T-helper 2 cell treated with Interferon-gamma antibody and Interleukin-4, amounts not matched to agents 5 μg/mL and 100 μg/mL, for 36 hours (primary cell): ENCODE data around the gene CDK2AP2.

Experiments used
- DNase-seq: peaks from one replicate; pipeline ENCODE4 v3.0.0; 2021; ENCODE audit warnings: low spot score
- H3K27ac Mint-ChIP-seq: one replicate; pipeline ENCODE4 v1.8.0; 2021; ENCODE audit warnings: mild to moderate bottlenecking, mixed read lengths
- H3K27me3 Mint-ChIP-seq: one replicate; pipeline ENCODE4 v1.8.0; 2021; ENCODE audit warnings: low read depth, mixed read lengths
- H3K36me3 Mint-ChIP-seq: one replicate; pipeline ENCODE4 v1.8.0; 2021; ENCODE audit warnings: low read depth, mixed read lengths
- H3K4me1 Mint-ChIP-seq: one replicate; pipeline ENCODE4 v1.8.0; 2021; ENCODE audit warnings: low read depth, mixed read lengths
- H3K4me3 Mint-ChIP-seq: one replicate; pipeline ENCODE4 v1.8.0; 2022; ENCODE audit warnings: mild to moderate bottlenecking, moderate library complexity, mixed read lengths
- H3K9me3 Mint-ChIP-seq: one replicate; pipeline ENCODE4 v1.8.0; 2021; ENCODE audit warnings: mixed read lengths

CDK2AP2 gene

DNA sequence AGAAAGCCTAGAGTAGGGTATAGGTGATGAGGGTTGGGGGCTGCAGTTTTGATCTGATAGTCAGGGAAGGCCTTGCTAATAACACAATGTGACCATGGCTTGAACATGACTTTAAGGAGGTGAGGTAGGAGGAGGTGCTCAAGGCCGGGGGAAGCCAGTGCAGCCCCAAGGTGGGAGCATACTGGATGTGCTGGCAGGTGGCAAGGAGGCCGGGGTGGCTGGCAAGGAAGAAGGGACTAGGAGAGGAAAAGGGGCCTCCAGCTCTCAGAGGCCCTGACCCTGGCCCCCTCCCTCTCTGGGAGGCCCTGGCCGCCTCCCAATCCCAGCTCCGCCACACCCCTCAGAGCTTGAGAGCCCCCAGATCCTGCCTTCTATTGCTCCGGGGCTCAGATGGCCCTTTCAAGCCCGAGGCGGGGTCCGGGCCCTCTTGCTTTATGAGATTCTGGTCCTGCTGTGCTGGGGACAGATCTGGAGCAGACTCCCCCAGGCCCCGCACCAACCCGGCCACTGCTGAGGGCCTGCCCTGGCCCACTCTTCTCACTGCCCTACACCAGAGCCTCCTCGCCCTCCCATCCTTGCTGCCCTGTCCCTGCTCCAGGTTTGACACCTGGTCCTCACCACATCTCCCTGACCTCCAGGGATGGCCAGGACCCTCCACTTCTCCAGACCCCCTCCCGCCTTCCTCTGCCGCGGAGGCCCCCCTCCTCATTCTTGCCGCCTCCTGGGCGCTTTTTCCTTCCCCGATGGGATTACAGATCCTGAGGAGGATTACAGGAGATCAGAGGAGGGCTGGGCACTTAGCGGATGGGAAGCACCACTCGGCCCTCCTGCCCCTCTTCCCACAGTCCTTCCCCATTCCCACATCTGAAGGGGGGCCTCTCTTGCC is 4.6 kb downstream of the CDK2AP2 start:
- Mint-ChIP-seq H3K9me3 (no peaks in the 10 kb centered on the region), H3K27ac (peak overlapping the region; percentile 15), H3K4me3 (peak overlapping the region; percentile 79), H3K4me1 (peaks cover 33% of the 10 kb centered on the region), H3K27me3 (no peaks in the 10 kb centered on the region), H3K36me3 (peaks cover 34% of the 10 kb centered on the region)
- DNase-seq, result no peak

DNA sequence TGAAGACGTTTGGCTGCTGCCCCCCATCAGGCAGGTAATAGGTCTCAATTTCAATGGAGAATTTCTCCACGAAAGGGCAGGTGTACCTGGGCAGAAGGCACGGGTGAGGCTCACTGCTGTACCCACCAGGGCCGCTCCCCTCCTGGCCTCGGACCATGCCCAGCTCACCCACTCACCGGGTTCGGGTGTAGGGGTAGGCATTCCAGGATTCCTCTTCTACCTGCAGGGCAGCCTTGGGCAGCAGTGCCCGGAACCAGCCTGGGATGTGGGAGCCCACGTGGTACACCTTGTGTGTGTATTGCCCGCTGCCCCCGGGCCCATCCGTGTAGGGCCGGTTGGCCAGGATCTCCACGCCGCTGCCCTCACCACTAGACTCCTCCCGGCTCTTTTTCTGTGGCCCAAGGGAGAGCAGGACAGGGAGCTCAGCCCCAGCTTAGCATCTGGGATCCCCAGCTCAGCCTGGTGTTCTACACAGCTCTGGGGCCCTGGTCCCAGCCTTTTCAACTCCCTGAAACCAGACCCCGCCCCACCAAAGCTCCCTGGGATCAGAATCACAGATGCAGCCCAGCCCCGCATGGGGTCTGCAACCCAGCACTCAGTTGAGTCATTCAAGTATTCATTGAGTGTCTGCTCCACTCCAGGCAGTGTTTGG is 5.5 kb downstream of the CDK2AP2 start:
- H3K9me3 Mint-ChIP-seq, result no peaks in the 10 kb centered on the region
- H3K27me3 Mint-ChIP-seq, result no peaks in the 10 kb centered on the region
- H3K4me3 Mint-ChIP-seq, result peak overlapping the region; percentile 79
- peaks cover 38% of the 10 kb centered on the region for H3K36me3 Mint-ChIP-seq
- no peak overlapping the region for H3K27ac Mint-ChIP-seq
- H3K4me1 Mint-ChIP-seq, result peaks cover 33% of the 10 kb centered on the region
- no peak for DNase-seq

DNA sequence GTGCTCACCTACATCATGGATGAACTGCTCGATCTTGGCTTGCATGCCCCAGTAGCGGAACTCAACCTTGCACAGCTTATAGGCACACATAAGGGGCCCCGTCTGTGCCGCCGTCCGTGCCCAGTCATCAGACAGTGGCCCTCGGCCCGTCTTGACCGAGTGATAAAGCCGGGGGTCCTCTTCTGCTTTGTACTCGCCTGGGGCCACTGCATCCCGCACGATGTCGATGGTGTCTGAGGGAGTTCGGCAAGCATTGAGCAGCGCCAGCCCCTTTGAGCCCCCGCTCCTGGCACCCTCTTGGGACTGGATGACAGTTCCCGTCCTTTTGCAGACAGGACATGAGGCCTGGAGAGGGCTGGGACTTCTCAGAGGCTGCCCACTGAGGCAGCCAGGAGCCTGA is 6.1 kb downstream of the CDK2AP2 start:
- H3K27me3 Mint-ChIP-seq, result no peaks in the 10 kb centered on the region
- no peak overlapping the region for H3K4me3 Mint-ChIP-seq
- peaks cover 28% of the 10 kb centered on the region for H3K4me1 Mint-ChIP-seq
- peaks cover 37% of the 10 kb centered on the region for H3K36me3 Mint-ChIP-seq
- DNase-seq, result no peak
- H3K27ac Mint-ChIP-seq, result no peak overlapping the region
- no peaks in the 10 kb centered on the region for H3K9me3 Mint-ChIP-seq

DNA sequence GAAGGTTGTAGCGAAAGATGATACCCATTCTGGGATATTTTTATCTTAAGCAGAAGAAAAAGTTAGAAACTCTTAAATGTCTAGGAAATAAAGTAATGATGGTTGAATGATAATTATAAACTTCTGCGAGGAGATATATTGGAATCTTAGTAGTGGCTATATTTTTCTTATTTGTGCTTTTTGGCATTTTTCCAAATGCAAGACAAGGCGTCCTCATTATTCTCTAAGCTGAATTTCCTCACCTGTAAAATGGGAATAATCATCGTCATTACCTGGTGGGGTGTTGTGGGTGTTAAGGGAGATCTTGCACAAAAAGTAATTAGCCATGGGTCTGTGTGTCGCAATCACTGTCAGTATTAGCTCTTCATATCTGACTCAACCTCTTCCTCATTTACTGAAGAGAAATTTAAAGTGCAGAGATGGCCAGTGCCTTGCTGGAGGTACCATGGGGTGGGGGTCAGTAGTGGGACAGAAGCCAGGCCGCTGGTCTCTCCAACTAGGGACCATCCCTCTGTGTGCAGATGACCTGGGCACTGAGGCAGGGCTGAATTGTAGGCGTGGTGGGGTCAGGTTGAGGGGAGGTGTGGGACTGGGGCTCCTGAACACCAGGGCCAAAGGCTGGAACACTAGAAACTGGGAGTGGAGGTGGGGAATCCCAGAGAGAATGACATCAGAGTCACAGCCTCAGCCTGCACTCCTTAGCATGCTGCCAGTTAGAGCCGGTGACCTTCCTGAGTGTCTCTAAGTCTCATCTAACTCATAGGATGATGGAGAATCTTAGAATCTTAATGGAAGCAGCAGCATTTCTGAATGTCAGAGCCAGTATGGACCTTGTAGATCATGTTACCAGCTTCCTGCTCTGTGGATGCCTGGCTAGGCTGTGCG is 6.9 kb downstream of the CDK2AP2 start:
- Mint-ChIP-seq H3K27ac (peak overlapping the region; percentile 49), H3K27me3 (no peaks in the 10 kb centered on the region), H3K4me1 (peaks cover 20% of the 10 kb centered on the region), H3K4me3 (no peak overlapping the region), H3K9me3 (no peaks in the 10 kb centered on the region), H3K36me3 (peaks cover 32% of the 10 kb centered on the region)
- no peak for DNase-seq

DNA sequence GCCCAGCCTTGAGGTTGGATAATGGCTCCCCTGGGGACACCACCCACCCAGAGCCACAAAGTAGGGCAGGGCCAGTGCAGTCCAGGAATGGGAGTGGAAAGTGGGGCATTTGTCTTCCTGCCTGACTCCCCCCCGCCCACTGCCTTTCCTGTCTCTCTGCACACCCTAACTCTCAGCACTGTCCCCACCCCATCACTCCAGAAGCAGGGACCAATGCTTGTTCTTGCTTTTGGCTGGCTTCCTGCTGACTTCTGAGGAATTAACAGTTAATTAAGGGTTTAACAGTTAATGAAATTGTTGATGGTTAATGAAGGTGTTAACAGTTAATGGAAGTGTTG is 7.5 kb downstream of the CDK2AP2 start:
- peaks cover 36% of the 10 kb centered on the region for H3K36me3 Mint-ChIP-seq
- peak overlapping the region; percentile 49 for H3K27ac Mint-ChIP-seq

DNA sequence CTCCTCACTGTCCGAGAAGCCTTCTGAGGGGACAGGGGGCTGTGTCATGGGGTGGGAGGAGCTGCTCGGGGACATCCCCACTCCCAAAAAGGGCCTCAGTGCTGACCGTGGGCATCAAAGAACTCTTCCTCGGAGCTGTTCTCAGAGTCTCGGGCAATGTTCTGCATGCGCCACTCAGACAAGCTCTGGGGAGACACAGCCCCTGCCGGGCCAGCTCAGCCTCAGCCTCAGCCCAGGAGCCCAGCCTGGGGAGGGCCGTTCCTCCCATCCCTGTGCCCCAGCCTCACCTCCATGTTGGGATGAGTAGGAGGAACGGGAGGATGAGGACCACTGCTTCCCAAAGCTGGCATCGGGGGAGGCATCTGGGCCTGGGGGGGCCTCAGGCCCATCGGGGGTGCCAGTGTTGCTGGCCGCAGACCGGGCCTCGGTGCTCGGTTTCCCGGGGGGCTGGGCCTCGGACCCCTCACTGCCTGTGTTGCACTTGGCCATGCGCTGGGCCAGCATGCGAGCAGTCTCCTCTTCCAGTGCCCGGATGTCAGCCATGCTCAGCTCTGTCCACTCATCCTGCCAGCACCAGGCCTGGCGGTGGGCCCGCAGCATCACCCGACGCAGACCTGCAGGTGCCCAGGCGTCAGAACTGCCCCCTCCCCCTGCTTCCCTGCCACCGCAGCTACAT is 8.0 kb downstream of the CDK2AP2 start:
- Mint-ChIP-seq H3K27ac (no peak overlapping the region), H3K9me3 (no peaks in the 10 kb centered on the region), H3K36me3 (peaks cover 36% of the 10 kb centered on the region), H3K4me1 (peaks cover 13% of the 10 kb centered on the region), H3K4me3 (no peak overlapping the region), H3K27me3 (no peaks in the 10 kb centered on the region)
- no peak for DNase-seq

More for the DNA sequence above, 7.5 kb downstream of the CDK2AP2 start:
- DNase-seq, result no peak
- H3K9me3 Mint-ChIP-seq, result no peaks in the 10 kb centered on the region
- no peaks in the 10 kb centered on the region for H3K27me3 Mint-ChIP-seq
- no peak overlapping the region for H3K4me3 Mint-ChIP-seq
- peaks cover 14% of the 10 kb centered on the region for H3K4me1 Mint-ChIP-seq

DNA sequence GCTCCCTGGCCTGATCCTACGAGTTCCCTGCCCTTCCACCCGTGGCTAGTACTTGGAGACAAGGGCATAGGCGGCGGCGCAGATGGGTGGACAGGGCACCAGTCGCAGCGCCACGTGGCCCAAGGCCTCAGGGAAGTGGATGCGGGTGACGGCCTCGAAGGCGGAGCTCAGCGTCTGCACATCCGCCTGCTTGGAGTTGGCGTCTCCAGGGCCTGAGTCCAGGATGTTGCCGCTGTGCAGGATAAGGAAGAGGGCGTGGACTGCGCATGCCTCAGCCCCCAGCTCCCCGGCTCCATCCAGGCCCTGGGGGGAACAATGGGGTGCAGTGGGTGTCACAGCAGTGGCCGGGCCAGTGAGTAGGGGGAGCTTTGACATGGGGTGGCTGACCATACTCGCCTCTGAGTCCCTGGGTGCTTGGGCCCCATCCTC is 9.4 kb downstream of the CDK2AP2 start:
- Mint-ChIP-seq H3K4me1 (peaks cover 13% of the 10 kb centered on the region), H3K4me3 (no peak overlapping the region), H3K27me3 (no peaks in the 10 kb centered on the region), H3K9me3 (no peaks in the 10 kb centered on the region), H3K27ac (no peak overlapping the region), H3K36me3 (peaks cover 36% of the 10 kb centered on the region)
- DNase-seq, result no peak

DNA sequence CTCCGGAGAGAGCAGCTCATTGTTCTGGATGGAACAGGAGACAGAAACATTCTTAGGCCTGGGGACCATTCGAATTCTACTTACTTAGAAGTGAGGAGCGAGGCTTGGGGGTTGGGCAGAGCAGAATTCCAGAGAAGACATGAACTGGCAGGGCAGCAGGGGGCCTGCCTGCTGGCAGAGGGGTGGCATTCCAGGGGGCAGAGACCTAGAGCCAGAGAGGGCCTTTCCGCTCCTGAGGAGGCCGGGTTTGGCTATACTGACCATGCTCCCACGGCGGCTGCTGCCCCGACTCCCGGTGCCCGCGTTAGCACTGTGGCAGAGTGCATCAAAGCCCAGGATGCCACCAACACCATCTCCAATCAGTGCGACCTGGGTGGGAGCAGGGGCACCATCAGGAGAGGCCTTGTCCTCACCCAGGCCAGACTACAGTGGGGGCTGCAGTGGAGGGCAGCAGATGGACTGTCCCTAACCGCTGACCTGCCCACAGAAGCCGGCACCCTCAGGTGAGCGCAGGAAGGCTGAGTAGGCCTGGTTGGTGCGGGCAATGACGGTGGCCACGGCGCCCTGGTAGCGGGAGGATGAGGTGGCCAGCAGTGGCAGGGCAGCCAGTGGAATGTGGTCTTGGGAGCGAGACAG is 10.2 kb downstream of the CDK2AP2 start:
- H3K27me3 Mint-ChIP-seq, result no peaks in the 10 kb centered on the region
- peaks cover 10% of the 10 kb centered on the region for H3K4me1 Mint-ChIP-seq
- H3K9me3 Mint-ChIP-seq, result no peaks in the 10 kb centered on the region
- H3K4me3 Mint-ChIP-seq, result no peak overlapping the region
- H3K27ac Mint-ChIP-seq, result no peak overlapping the region
- DNase-seq, result no peak
- H3K36me3 Mint-ChIP-seq, result peaks cover 35% of the 10 kb centered on the region

DNA sequence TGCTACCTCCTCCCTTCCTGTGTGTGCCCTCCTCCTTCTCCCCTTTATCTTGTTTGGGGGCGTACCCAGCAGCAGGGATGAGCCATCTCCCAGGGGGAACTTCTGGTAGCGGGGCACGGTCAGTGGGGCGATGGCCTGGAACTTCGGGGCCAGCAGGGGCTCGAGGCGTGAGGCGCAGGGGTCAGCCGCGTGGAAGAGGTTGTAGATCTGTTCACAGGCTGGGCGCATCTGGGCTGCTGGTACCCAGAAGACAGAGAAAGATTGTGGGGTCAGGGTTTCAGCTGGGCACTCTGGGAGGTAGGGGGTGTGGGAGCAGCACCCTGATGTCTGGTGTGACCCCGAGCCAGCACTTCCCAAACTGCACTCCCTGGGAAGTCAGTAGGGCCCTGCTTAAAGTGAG is 11.8 kb downstream of the CDK2AP2 start:
- no peaks in the 10 kb centered on the region for H3K27me3 Mint-ChIP-seq
- no peaks in the 10 kb centered on the region for H3K9me3 Mint-ChIP-seq
- peaks cover 34% of the 10 kb centered on the region for H3K36me3 Mint-ChIP-seq
- peaks cover 7% of the 10 kb centered on the region for H3K4me1 Mint-ChIP-seq
- no peak for DNase-seq
- no peak overlapping the region for H3K27ac Mint-ChIP-seq
- no peak overlapping the region for H3K4me3 Mint-ChIP-seq

DNA sequence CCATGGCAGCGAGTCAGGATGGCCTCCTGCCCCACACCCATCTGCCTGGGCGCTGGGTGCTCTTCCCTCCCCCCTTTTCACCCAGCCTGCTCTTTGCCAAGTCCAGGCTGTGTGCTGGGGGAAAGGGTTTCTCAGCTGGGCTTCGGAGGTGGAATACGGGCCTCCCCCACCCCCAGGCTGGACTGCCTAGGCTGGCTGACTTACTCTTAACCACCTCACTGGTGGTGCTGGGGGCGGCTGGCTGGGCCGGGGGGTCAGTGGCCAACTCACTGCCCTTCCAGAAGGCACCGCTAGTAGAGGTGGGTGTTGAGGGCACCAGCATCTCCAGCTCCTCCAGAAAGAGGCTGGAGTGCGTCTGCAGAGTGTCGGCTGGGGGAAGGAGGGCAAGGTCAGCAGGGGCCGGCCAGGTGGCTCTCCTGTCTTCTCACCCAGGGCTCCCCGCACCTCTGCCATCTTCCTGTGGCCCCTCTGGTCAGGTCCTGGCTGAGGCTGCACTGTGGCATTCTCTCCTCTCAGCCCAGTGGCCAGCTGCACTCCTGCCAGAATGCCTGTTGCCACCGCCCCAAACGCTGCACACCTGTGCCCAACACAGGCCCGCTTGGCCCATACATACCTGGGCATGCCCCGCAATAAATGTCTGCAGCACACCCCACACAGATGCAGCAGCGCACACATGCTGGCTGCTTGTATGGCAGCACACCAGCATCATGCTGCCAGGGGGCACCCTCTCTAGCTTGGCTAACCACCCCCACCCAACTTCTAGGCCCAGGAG is 12.5 kb downstream of the CDK2AP2 start:
- Mint-ChIP-seq H3K27ac (no peak overlapping the region), H3K36me3 (peaks cover 30% of the 10 kb centered on the region), H3K4me1 (peaks cover under 1% of the 10 kb centered on the region), H3K9me3 (no peaks in the 10 kb centered on the region), H3K4me3 (no peak overlapping the region), H3K27me3 (no peaks in the 10 kb centered on the region)
- DNase-seq, result no peak

DNA sequence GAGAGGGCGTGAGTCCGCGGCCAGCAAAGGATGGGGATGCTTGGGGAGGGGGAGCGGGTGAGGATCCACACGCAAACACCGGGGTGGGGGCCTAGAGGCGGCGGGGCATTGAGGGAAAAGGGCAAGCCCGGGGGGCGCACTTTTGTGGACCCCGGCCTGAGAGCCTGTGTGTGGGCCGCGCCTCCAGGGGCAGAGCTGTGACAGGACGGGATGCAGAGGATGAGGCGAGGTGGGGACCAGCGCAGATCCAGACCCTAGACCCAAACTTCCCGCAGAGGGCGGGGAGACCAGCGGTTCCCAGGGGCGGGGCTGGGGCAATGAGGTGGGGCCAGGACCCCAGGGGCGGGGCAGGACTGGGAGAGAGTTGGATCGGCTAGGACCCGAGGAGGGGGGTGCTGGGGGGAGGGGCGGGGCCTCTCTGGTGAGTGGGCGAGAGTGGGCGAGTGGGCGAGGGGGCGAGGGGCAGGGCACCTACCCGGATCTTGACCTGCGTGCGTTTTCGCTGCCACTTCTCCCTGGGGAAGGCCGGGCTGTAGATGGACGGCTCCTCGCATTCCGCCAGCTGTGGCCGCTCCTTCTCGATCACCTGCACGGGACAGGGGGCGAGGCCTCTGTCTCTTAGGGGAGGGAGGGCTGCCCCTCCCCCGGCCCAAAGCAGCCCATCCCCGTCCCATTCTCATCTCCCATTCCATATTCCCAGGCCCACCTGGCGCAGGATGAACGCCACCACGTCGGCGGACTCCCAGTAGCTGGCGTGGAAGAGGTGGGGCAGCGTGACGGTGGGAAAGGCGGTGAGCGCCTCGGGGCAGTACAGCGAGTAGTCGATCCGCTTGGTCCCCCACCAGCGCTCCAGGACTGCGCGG is 13.4 kb downstream of the CDK2AP2 start:
- no peaks in the 10 kb centered on the region for H3K9me3 Mint-ChIP-seq
- H3K36me3 Mint-ChIP-seq, result peaks cover 32% of the 10 kb centered on the region

More for the DNA sequence above, 13.4 kb downstream of the CDK2AP2 start:
- H3K4me3 Mint-ChIP-seq, result no peak overlapping the region
- H3K27ac Mint-ChIP-seq, result no peak overlapping the region
- H3K4me1 Mint-ChIP-seq, result peaks cover under 1% of the 10 kb centered on the region
- no peak for DNase-seq
- H3K27me3 Mint-ChIP-seq, result no peaks in the 10 kb centered on the region
